Measurements from ENCODE around the gene ALK. TPM values are rescaled to one million over a fixed set of nuclear protein-coding genes. Genes with fewer than 3 reads are reported as not detected.

Gene ALK
- total and polyA plus RNA-seq, 10 of the 15 experiments (the other 5 are each of a cell fraction or from before 2014, with no cell fraction given) = 0.11 TPM; not detected in 9

- no peak overlapping the region for H3K4me2 ChIP-seq (ENCODE audit: control insufficient read depth, insufficient read depth)
- H4K20me1 ChIP-seq (ENCODE audit: control insufficient read depth, insufficient read depth) = no peaks in the 10 kb centered on the region
- intact Hi-C loops (cut with micrococcal nuclease; ENCODE audit: unreplicated experiment) = no loop called here
- no peak overlapping the region for H3K27ac ChIP-seq (ENCODE audit: control insufficient read depth, insufficient read depth)
- ChIA-PET CTCF (no interaction called here), SMC1A (ENCODE audit: uncharacterized antibody, unreplicated experiment) (no interaction called here), POLR2A (no interaction called here), RAD21 (ENCODE audit: unreplicated experiment) (no interaction called here)
- peaks cover 6% of the 10 kb centered on the region; the same call in 1 of the 2 replicates for H3K4me1 ChIP-seq (ENCODE audit: control insufficient read depth, insufficient read depth, low read length)
- DNase-seq (ENCODE audit: low read depth, low spot score) (no peak), FAIRE-seq (no peak), ATAC-seq (no peak)
- no peak overlapping the region for H2AFZ ChIP-seq (ENCODE audit: control insufficient read depth, low read depth, low read length)
- in situ Hi-C loops (cut with MboI) = no loop called here
- 96% methylated on average over 2 of the region's 2 CpGs for WGBS (ENCODE audit: insufficient coverage, insufficient replicate concordance, low lambda C conversion rate, missing lambda C conversion rate)
- TF ChIP-seq, protein P1, sequence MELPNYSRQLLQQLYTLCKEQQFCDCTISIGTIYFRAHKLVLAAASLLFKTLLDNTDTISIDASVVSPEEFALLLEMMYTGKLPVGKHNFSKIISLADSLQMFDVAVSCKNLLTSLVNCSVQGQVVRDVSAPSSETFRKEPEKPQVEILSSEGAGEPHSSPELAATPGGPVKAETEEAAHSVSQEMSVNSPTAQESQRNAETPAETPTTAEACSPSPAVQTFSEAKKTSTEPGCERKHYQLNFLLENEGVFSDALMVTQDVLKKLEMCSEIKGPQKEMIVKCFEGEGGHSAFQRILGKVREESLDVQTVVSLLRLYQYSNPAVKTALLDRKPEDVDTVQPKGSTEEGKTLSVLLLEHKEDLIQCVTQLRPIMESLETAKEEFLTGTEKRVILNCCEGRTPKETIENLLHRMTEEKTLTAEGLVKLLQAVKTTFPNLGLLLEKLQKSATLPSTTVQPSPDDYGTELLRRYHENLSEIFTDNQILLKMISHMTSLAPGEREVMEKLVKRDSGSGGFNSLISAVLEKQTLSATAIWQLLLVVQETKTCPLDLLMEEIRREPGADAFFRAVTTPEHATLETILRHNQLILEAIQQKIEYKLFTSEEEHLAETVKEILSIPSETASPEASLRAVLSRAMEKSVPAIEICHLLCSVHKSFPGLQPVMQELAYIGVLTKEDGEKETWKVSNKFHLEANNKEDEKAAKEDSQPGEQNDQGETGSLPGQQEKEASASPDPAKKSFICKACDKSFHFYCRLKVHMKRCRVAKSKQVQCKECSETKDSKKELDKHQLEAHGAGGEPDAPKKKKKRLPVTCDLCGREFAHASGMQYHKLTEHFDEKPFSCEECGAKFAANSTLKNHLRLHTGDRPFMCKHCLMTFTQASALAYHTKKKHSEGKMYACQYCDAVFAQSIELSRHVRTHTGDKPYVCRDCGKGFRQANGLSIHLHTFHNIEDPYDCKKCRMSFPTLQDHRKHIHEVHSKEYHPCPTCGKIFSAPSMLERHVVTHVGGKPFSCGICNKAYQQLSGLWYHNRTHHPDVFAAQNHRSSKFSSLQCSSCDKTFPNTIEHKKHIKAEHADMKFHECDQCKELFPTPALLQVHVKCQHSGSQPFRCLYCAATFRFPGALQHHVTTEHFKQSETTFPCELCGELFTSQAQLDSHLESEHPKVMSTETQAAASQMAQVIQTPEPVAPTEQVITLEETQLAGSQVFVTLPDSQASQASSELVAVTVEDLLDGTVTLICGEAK (IDR thresholded peaks at IDR 0.05; ENCODE audit: borderline replicate concordance) = no peak
- no peak for TF ChIP-seq SREBF2 (IDR thresholded peaks at IDR 0.05; ENCODE audit: low read length)
- no peak for TF ChIP-seq POLR2AphosphoS5 (IDR thresholded peaks at IDR 0.05; ENCODE audit: low read length)
- TF ChIP-seq EP300 (IDR thresholded peaks at IDR 0.05; ENCODE audit: borderline replicate concordance in 1 of 2, control insufficient read depth in 1 of 2, low read depth in 2 of 2, low read length in 2 of 2) = no peak
- no peak for TF ChIP-seq STAT3 (IDR thresholded peaks at IDR 0.05; ENCODE audit: low read depth, low read length)
- no peak for TF ChIP-seq ZNF274 (IDR thresholded peaks at IDR 0.05; ENCODE audit: insufficient read depth, insufficient read length)
- TF ChIP-seq TCF12 (IDR thresholded peaks at IDR 0.05; ENCODE audit: low read depth, low read length) = no peak
- TF ChIP-seq SMARCA5 (IDR thresholded peaks at IDR 0.05) = no peak
- no peak for TF ChIP-seq SPI1 (IDR thresholded peaks at IDR 0.05; ENCODE audit: borderline replicate concordance, insufficient read depth, low read depth, low read length)
- no peak for TF ChIP-seq RBBP5 (conservative IDR thresholded peaks at IDR 0.05)
- no peak for TF ChIP-seq NR2C1 (IDR thresholded peaks at IDR 0.05)
- TF ChIP-seq FOXK2 (IDR thresholded peaks at IDR 0.05) = no peak
- TF ChIP-seq ZNF24 (IDR thresholded peaks at IDR 0.05) = no peak
- TF ChIP-seq, protein P2, sequence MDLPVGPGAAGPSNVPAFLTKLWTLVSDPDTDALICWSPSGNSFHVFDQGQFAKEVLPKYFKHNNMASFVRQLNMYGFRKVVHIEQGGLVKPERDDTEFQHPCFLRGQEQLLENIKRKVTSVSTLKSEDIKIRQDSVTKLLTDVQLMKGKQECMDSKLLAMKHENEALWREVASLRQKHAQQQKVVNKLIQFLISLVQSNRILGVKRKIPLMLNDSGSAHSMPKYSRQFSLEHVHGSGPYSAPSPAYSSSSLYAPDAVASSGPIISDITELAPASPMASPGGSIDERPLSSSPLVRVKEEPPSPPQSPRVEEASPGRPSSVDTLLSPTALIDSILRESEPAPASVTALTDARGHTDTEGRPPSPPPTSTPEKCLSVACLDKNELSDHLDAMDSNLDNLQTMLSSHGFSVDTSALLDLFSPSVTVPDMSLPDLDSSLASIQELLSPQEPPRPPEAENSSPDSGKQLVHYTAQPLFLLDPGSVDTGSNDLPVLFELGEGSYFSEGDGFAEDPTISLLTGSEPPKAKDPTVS (IDR thresholded peaks at IDR 0.05; ENCODE audit: low read depth, low read length) = no peak
- H3K79me2 ChIP-seq (ENCODE audit: control insufficient read depth, insufficient read depth, low read length) = no peaks in the 10 kb centered on the region
- H3K9me3 ChIP-seq (replicated peaks; ENCODE audit: control insufficient read depth, insufficient read depth, low read length) = no peaks in the 10 kb centered on the region
- peaks cover 3 to 23% of the 10 kb centered on the region in 2 experiments for H3K36me3 ChIP-seq (ENCODE audit: control insufficient read depth in 2 of 2, insufficient read depth in 2 of 2, low read length in 1 of 2)
- H3K27me3 ChIP-seq (replicated peaks in 1 of 2; ENCODE audit: control insufficient read depth in 2 of 2, insufficient read depth in 2 of 2, low read length in 1 of 2) = no peaks in the 10 kb centered on the region
- no peak overlapping the region for H3K9ac ChIP-seq (ENCODE audit: control insufficient read depth, insufficient read depth, low read length)
- no peak overlapping the region for H3K4me3 ChIP-seq
- no TSS peak for BruUV-seq (replicated peaks)
These were observed 766.8 kb downstream of the ALK start for GRCh38 chr2:29154610-29155009.

Measured in GM12878 (cell line).